Spleen (tissue), 11 donors: Measurements from ENCODE around the gene KLHDC8A. TPM values are rescaled to one million over a fixed set of nuclear protein-coding genes. Genes with fewer than 3 reads are reported as not detected.

Source experiments
- DNase-seq: peaks from one replicate; pipeline ENCODE4 v3.0.0-alpha.2; 2020
- H3K27ac ChIP-seq, 8 donors: fragments of 200-600 bp; sonication (generic) in 7 of 8; 1 replicate in 4 of 8; 2 replicates in 4 of 8; pipeline versions ENCODE4 v1.5.0 to v1.8.0; 2016 to 2021; ENCODE audit warnings: inconsistent platforms in 4 of 8, mild to moderate bottlenecking in 4 of 8, moderate library complexity in 1 of 8
- H3K27me3 ChIP-seq, 7 donors: fragments of 200-600 bp; sonication (generic) in 6 of 7; replicated peaks in 1 of 7; 1 replicate in 4 of 7; 2 replicates in 3 of 7; pipeline versions ENCODE4 v1.5.0 to v1.8.0; 2016 to 2021; ENCODE audit warnings: inconsistent platforms in 3 of 7, mild to moderate bottlenecking in 1 of 7
- H3K36me3 ChIP-seq, 6 donors: fragments of 200-600 bp; sonication (generic) in 5 of 6; 1 replicate in 4 of 6; 2 replicates in 2 of 6; pipeline versions ENCODE4 v1.5.0 to v1.8.0; 2016 to 2021; ENCODE audit warnings: inconsistent platforms in 2 of 6
- H3K4me1 ChIP-seq, 6 donors: fragments of 200-600 bp; sonication (generic) in 5 of 6; 1 replicate in 3 of 6; 2 replicates in 3 of 6; pipeline versions ENCODE4 v1.5.0 to v1.8.0; 2016 to 2021; ENCODE audit warnings: inconsistent platforms in 3 of 6
- H3K4me3 ChIP-seq, 8 donors: fragments of 200-600 bp; sonication (generic) in 7 of 8; 1 replicate in 4 of 8; 2 replicates in 4 of 8; pipeline versions ENCODE4 v1.5.0 to v1.8.0; 2016 to 2021; ENCODE audit warnings: inconsistent platforms in 4 of 8, mild to moderate bottlenecking in 4 of 8, moderate library complexity in 2 of 8
- H3K9me3 ChIP-seq, 8 donors: fragments of 200-600 bp; sonication (generic) in 7 of 8; 1 replicate in 4 of 8; 2 replicates in 4 of 8; pipeline versions ENCODE4 v1.5.0 to v1.8.0; 2016 to 2021; ENCODE audit warnings: inconsistent platforms in 4 of 8
- CTCF ChIP-seq, 11 experiments: fragments of 200-600 bp in 7 of 11; fragments of 450-650 bp in 4 of 11; sonication (generic) in 4 of 11; IDR thresholded peaks in 8 of 11; conservative IDR thresholded peaks in 3 of 11; 1 replicate in 7 of 11; 2 replicates in 4 of 11; pipeline versions ENCODE4 v1.4.0 to v1.8.0; 2016 to 2021; ENCODE audit warnings: antibody characterized with exemption in 11 of 11, inconsistent platforms in 4 of 11, mild to moderate bottlenecking in 1 of 11
- POLR2A ChIP-seq, 3 donors: fragments of 450-650 bp; IDR thresholded peaks; one replicate each; pipeline ENCODE4 v1.5.1; 2017; ENCODE audit warnings: antibody characterized with exemption in 3 of 3, mild to moderate bottlenecking in 1 of 3
- POLR2AphosphoS5 ChIP-seq, 3 donors: sonication (generic); formaldehyde crosslinking; IDR thresholded peaks; one replicate each; pipeline ENCODE4 v1.5.1; 2017; ENCODE audit warnings: antibody characterized with exemption in 3 of 3
- WGBS, 5 donors: extraction: QIAGEN DNeasy Blood & Tissue Kit in 3 of 5; methylation state at CpG; one replicate each; pipeline versions ENCODE4 v1.1.5 to v1.1.7; 2013 to 2018; 5-methylcytosine and 5-hydroxymethylcytosine counted together
- intact Hi-C: fragments of 100-400 bp; cut with DNase I; formaldehyde crosslinking; loops from one replicate; pipeline ENCODE4 v1.15.0; 2023; ENCODE audit warnings: low total_unique reads
- polyA plus RNA-seq, 3 donors: library from polyadenylated mRNA; stranded (reverse); fragments of 200-250 nt; gene quantifications; one replicate each; pipeline ENCODE4 v1.2.1, GENCODE V29; 2013
- total RNA-seq, 7 donors: library from RNA; depleted of rRNA in 3 of 7; stranded (reverse); fragments of >200 nt in 3 of 7; fragmentation: NEBNext Ultra II Directional in 4 of 7; extraction: Animal tissue kit (Norgen Biotek cat#: 25700) in 4 of 7; gene quantifications; one replicate each; pipeline versions ENCODE4 v1.1.0 to v1.2.1, GENCODE V29; 2016 to 2021
- donor health status: healthy with polysubstance abuse.
- donor health status: DM: no; HTN: no; CAD: no; lungs with moderate emphysema.
- donor health status: DM: no; HTN: no; CAD: no.
- donor health status: Bipolar disorder and iron deficiency.
- donor health status: healthy.
- donor health status: DM: no; HTN: no; CAD: no.
- donor health status: DM: yes; HTN: yes; CAD: no.

The KLHDC8A gene
- total and polyA plus RNA-seq, 10 donors, result 0.17 to 2.8 (median 0.48) TPM; not detected in 3

- no peak for DNase-seq
- no peak for TF ChIP-seq POLR2A (IDR thresholded peaks at IDR 0.05)
- TF ChIP-seq POLR2AphosphoS5 (IDR thresholded peaks at IDR 0.05), result no peak
- no peak for TF ChIP-seq CTCF (IDR thresholded peaks at IDR 0.05 in 8 of 11, conservative IDR thresholded peaks at IDR 0.05 in 3 of 11)
- Histone ChIP-seq H3K4me1 (peaks cover 76 to 100% (median 100%) of the 10 kb centered on the region in 6 donors), H3K27me3 (no peaks in the 10 kb centered on the region), H3K4me3 (peak overlapping the region in 1 of 8 donors; percentile 62), H3K36me3 (peaks cover 0 to 23% (median 13%) of the 10 kb centered on the region in 6 donors), H3K27ac (peak overlapping the region; percentile 43 to 97 (median 93)), H3K9me3 (no peaks in the 10 kb centered on the region)
- intact Hi-C loops, result no loop called here
- 77 to 82% (median 80%) methylated on average over 5 of the region's 5 CpGs for WGBS, 5 donors
These were observed 41.6 kb downstream of the KLHDC8A start for GRCh38 chr1:205315008-205315618.

GRCh38 chr1:205313563-205314308 lies 43.0 kb downstream of the KLHDC8A start:
- H3K9me3 ChIP-seq, result no peaks in the 10 kb centered on the region
- H3K4me3 ChIP-seq, result peak overlapping the region; percentile 6 to 62 (median 23)
- intact Hi-C loops, result no loop called here
- no peaks in the 10 kb centered on the region for H3K27me3 ChIP-seq
- DNase-seq, result peak; percentile 90
- 10 to 19% (median 15%) methylated on average over 21 of the region's 21 CpGs for WGBS, 5 donors
- H3K4me1 ChIP-seq, result peaks cover 64 to 100% (median 91%) of the 10 kb centered on the region in 6 donors
- peaks cover 0 to 37% (median 25%) of the 10 kb centered on the region in 6 donors for H3K36me3 ChIP-seq
- TF ChIP-seq CTCF (IDR thresholded peaks at IDR 0.05 in 8 of 11, conservative IDR thresholded peaks at IDR 0.05 in 3 of 11) (peak in 2 of 11 experiments; percentile 14 to 15), POLR2A (IDR thresholded peaks at IDR 0.05) (peak in 1 of 3 donors; percentile 36), POLR2AphosphoS5 (IDR thresholded peaks at IDR 0.05) (peak; percentile 74 to 85 (median 74))
- H3K27ac ChIP-seq, result peak overlapping the region; percentile 76 to 97 (median 93)

GRCh38 chr1:205312866-205313562 lies 43.7 kb downstream of the KLHDC8A start:
- WGBS, 5 donors, result 43 to 50% (median 45%) methylated on average over 10 of the region's 10 CpGs
- H3K36me3 ChIP-seq, result peaks cover 0 to 44% (median 32%) of the 10 kb centered on the region in 6 donors
- peak overlapping the region; percentile 6 to 62 (median 23) for H3K4me3 ChIP-seq
- no peaks in the 10 kb centered on the region for H3K27me3 ChIP-seq
- no peaks in the 10 kb centered on the region for H3K9me3 ChIP-seq
- peaks cover 56 to 100% (median 84%) of the 10 kb centered on the region in 6 donors for H3K4me1 ChIP-seq
- TF ChIP-seq POLR2AphosphoS5 (IDR thresholded peaks at IDR 0.05) (no peak), CTCF (IDR thresholded peaks at IDR 0.05 in 8 of 11, conservative IDR thresholded peaks at IDR 0.05 in 3 of 11) (no peak), POLR2A (IDR thresholded peaks at IDR 0.05) (no peak)
- DNase-seq, result no peak
- peak overlapping the region; percentile 76 to 97 (median 93) for H3K27ac ChIP-seq
- intact Hi-C loops, result no loop called here
